GM23338 (cell line): ENCODE results near the gene CYB5A. TPM values are rescaled to one million over a fixed set of nuclear protein-coding genes. Genes with fewer than 3 reads are reported as not detected.

ENCODE experiments used
- ATAC-seq: fragments of 200-7000 bp; cut with Tn5 transposase; 3 replicates; pipeline ENCODE4 v1.9.1; 2020
- DNase-seq: peaks from one replicate; pipeline ENCODE4 v3.0.0-alpha.2; 2015; ENCODE audit warnings: low spot score
- H2AFZ ChIP-seq: fragments of 200-600 bp; sonication (generic); 2 replicates; pipeline ENCODE4 v1.8.0; 2016; ENCODE audit warnings: antibody characterized with exemption, mild to moderate bottlenecking, moderate library complexity
- H3F3A ChIP-seq: fragments of 200-600 bp; sonication (generic); replicated peaks from 2 replicates; pipeline ENCODE4 v1.8.0; 2017; ENCODE audit warnings: antibody characterized with exemption, mixed run types, low read depth
- H3K27ac ChIP-seq: fragments of 200-600 bp; sonication (generic); 2 replicates; pipeline ENCODE4 v1.6.1; 2016; ENCODE audit warnings: low read depth
- H3K27me3 ChIP-seq: fragments of 200-600 bp; sonication (generic); 2 replicates; pipeline ENCODE4 v1.8.0; 2016; ENCODE audit warnings: mild to moderate bottlenecking, mixed run types, moderate library complexity; ENCODE audit not compliant: insufficient read depth
- H3K36me3 ChIP-seq: fragments of 200-600 bp; sonication (generic); 2 replicates; pipeline ENCODE4 v1.8.0; 2016; ENCODE audit warnings: mild to moderate bottlenecking; ENCODE audit not compliant: insufficient read depth
- H3K4me1 ChIP-seq: fragments of 200-600 bp; sonication (generic); 2 replicates; pipeline ENCODE4 v1.8.0; 2016; ENCODE audit warnings: mild to moderate bottlenecking, moderate library complexity; ENCODE audit not compliant: insufficient read depth
- H3K4me2 ChIP-seq: fragments of 200-600 bp; sonication (generic); 2 replicates; pipeline ENCODE4 v1.7.1; 2017; ENCODE audit warnings: mixed run types
- H3K4me3 ChIP-seq: fragments of 200-600 bp; sonication (generic); 2 replicates; pipeline ENCODE4 v1.6.1; 2016; ENCODE audit warnings: mixed run types
- H3K79me2 ChIP-seq: fragments of 200-600 bp; sonication (generic); replicated peaks from 2 replicates; pipeline ENCODE4 v1.8.0; 2017; ENCODE audit warnings: mild to moderate bottlenecking; ENCODE audit not compliant: insufficient read depth
- H3K9me2 ChIP-seq: fragments of 200-600 bp; sonication (generic); 2 replicates; pipeline ENCODE4 v1.8.0; 2017; ENCODE audit not compliant: insufficient read depth
- H4K20me1 ChIP-seq: fragments of 200-600 bp; sonication (generic); replicated peaks from 2 replicates; pipeline ENCODE4 v1.8.0; 2017; ENCODE audit warnings: mild to moderate bottlenecking; ENCODE audit not compliant: insufficient read depth
- H3K27ac Mint-ChIP-seq: 2 replicates; pipeline ENCODE4 v1.8.0; 2020; ENCODE audit warnings: inconsistent platforms, mild to moderate bottlenecking, moderate library complexity, mixed read lengths
- H3K27me3 Mint-ChIP-seq: 3 replicates; pipeline ENCODE4 v1.8.0; 2022; ENCODE audit warnings: low read depth, mild to moderate bottlenecking, moderate library complexity, mixed read lengths, inconsistent platforms; ENCODE audit not compliant: insufficient read depth, poor library complexity
- H3K36me3 Mint-ChIP-seq: 3 replicates; pipeline ENCODE4 v1.8.0; 2021; ENCODE audit warnings: low read depth, mild to moderate bottlenecking, inconsistent platforms, moderate library complexity, mixed read lengths
- H3K4me1 Mint-ChIP-seq: 3 replicates; pipeline ENCODE4 v1.8.0; 2020; ENCODE audit warnings: mild to moderate bottlenecking, inconsistent platforms, mixed read lengths
- H3K4me3 Mint-ChIP-seq: 3 replicates; pipeline ENCODE4 v1.8.0; 2021; ENCODE audit warnings: moderate library complexity, mild to moderate bottlenecking, inconsistent platforms, mixed read lengths
- H3K9me3 Mint-ChIP-seq: 3 replicates; pipeline ENCODE4 v1.8.0; 2020; ENCODE audit warnings: moderate library complexity, mild to moderate bottlenecking, inconsistent platforms, mixed read lengths
- CREB1 ChIP-seq: fragments of 250-450 bp; sonication (Bioruptor Pico); IDR thresholded peaks from 2 replicates; pipeline ENCODE4 v1.5.0; 2020; ENCODE audit warnings: low read depth, mild to moderate bottlenecking, moderate library complexity
- CTCF ChIP-seq, 2 experiments: fragments of 200-600 bp in 1 of 2; sonication (generic) in 1 of 2; conservative IDR thresholded peaks; 2 replicates each; pipeline versions ENCODE4 v1.5.1 to v1.6.1; 2016 to 2017; ENCODE audit warnings: antibody characterized with exemption in 2 of 2, low read depth in 2 of 2, mild to moderate bottlenecking in 2 of 2, moderate library complexity in 1 of 2
- EZH2 ChIP-seq: fragments of 200-600 bp; sonication (generic); IDR thresholded peaks from one replicate; pipeline ENCODE4 v1.8.0; 2017; ENCODE audit warnings: antibody characterized with exemption, mild to moderate bottlenecking, low read depth; ENCODE audit not compliant: unreplicated experiment
- EZH2phosphoT487 ChIP-seq: fragments of 200-600 bp; sonication (generic); IDR thresholded peaks from one replicate; pipeline ENCODE4 v1.8.1; 2018; ENCODE audit warnings: antibody characterized with exemption; ENCODE audit not compliant: unreplicated experiment
- JUNB ChIP-seq: IDR thresholded peaks from one replicate; pipeline ENCODE4 v1.6.1; 2016; ENCODE audit warnings: antibody characterized with exemption; ENCODE audit not compliant: unreplicated experiment
- NANOG ChIP-seq: IDR thresholded peaks from 2 replicates; pipeline ENCODE4 v1.6.1; 2016; ENCODE audit warnings: antibody characterized with exemption, borderline replicate concordance
- POLR2AphosphoS5 ChIP-seq: IDR thresholded peaks from 2 replicates; pipeline ENCODE4 v1.6.1; 2016; ENCODE audit warnings: antibody characterized with exemption, low read depth
- STAT1 ChIP-seq: IDR thresholded peaks from one replicate; pipeline ENCODE4 v1.6.1; 2016; ENCODE audit warnings: antibody characterized with exemption; ENCODE audit not compliant: unreplicated experiment
- ZNF114 ChIP-seq: fragments of 250-450 bp; sonication (Bioruptor Pico); IDR thresholded peaks from 2 replicates; pipeline ENCODE4 v1.5.0; 2020; ENCODE audit warnings: mild to moderate bottlenecking, moderate library complexity
- ZNF331 ChIP-seq: fragments of 250-450 bp; sonication (Bioruptor Pico); IDR thresholded peaks from 2 replicates; pipeline ENCODE4 v1.5.0; 2020; ENCODE audit warnings: low read depth, mild to moderate bottlenecking, moderate library complexity
- polyA plus RNA-seq: library from polyadenylated mRNA; unstranded; fragments of >200 nt; fragmentation: Nextera tagmentation; extraction: Ambion mirVana; gene quantifications from 2 replicates; pipeline ENCODE4 v1.2.1, GENCODE V29; 2016
- total RNA-seq: library from RNA; depleted of rRNA; stranded (reverse); fragments of >200 nt; shearing (Covaris generic); gene quantifications from 2 replicates; pipeline ENCODE4 v1.2.3, GENCODE V29; 2014
- TF ChIP-seq, protein P1 (sequence below): IDR thresholded peaks from one replicate; pipeline ENCODE4 v1.6.1; 2018; ENCODE audit warnings: antibody characterized with exemption; ENCODE audit not compliant: unreplicated experiment
- TF ChIP-seq, protein P2 (sequence below): IDR thresholded peaks from 2 replicates; pipeline ENCODE4 v1.6.1; 2016; ENCODE audit warnings: antibody characterized with exemption
- TF ChIP-seq, protein P3 (sequence below): fragments of 250-450 bp; sonication (Bioruptor Pico); IDR thresholded peaks from 2 replicates; pipeline ENCODE4 v1.5.0; 2020; ENCODE audit warnings: mild to moderate bottlenecking, moderate library complexity

The CYB5A gene
- total and polyA plus RNA-seq, 2 experiments from 2014 or later, result 136 to 283 TPM

GRCh38 chr18:74257083-74257482 lies 34.7 kb downstream of the CYB5A start:
- TF ChIP-seq ZNF114 (CRISPR knock-in tag) (no peak), CREB1 (CRISPR knock-in tag) (no peak), POLR2AphosphoS5 (no peak), NANOG (no peak), JUNB (no peak), STAT1 (no peak), ZNF331 (no peak), CTCF (conservative IDR thresholded peaks at IDR 0.05; ENCODE audit: low read depth in 2 of 2) (no peak), EZH2phosphoT487 (no peak), EZH2 (no peak)
- TF ChIP-seq, protein P1, sequence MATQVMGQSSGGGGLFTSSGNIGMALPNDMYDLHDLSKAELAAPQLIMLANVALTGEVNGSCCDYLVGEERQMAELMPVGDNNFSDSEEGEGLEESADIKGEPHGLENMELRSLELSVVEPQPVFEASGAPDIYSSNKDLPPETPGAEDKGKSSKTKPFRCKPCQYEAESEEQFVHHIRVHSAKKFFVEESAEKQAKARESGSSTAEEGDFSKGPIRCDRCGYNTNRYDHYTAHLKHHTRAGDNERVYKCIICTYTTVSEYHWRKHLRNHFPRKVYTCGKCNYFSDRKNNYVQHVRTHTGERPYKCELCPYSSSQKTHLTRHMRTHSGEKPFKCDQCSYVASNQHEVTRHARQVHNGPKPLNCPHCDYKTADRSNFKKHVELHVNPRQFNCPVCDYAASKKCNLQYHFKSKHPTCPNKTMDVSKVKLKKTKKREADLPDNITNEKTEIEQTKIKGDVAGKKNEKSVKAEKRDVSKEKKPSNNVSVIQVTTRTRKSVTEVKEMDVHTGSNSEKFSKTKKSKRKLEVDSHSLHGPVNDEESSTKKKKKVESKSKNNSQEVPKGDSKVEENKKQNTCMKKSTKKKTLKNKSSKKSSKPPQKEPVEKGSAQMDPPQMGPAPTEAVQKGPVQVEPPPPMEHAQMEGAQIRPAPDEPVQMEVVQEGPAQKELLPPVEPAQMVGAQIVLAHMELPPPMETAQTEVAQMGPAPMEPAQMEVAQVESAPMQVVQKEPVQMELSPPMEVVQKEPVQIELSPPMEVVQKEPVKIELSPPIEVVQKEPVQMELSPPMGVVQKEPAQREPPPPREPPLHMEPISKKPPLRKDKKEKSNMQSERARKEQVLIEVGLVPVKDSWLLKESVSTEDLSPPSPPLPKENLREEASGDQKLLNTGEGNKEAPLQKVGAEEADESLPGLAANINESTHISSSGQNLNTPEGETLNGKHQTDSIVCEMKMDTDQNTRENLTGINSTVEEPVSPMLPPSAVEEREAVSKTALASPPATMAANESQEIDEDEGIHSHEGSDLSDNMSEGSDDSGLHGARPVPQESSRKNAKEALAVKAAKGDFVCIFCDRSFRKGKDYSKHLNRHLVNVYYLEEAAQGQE, result no peak
- TF ChIP-seq, protein P2, sequence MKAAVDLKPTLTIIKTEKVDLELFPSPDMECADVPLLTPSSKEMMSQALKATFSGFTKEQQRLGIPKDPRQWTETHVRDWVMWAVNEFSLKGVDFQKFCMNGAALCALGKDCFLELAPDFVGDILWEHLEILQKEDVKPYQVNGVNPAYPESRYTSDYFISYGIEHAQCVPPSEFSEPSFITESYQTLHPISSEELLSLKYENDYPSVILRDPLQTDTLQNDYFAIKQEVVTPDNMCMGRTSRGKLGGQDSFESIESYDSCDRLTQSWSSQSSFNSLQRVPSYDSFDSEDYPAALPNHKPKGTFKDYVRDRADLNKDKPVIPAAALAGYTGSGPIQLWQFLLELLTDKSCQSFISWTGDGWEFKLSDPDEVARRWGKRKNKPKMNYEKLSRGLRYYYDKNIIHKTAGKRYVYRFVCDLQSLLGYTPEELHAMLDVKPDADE, result no peak
- TF ChIP-seq, protein P3, sequence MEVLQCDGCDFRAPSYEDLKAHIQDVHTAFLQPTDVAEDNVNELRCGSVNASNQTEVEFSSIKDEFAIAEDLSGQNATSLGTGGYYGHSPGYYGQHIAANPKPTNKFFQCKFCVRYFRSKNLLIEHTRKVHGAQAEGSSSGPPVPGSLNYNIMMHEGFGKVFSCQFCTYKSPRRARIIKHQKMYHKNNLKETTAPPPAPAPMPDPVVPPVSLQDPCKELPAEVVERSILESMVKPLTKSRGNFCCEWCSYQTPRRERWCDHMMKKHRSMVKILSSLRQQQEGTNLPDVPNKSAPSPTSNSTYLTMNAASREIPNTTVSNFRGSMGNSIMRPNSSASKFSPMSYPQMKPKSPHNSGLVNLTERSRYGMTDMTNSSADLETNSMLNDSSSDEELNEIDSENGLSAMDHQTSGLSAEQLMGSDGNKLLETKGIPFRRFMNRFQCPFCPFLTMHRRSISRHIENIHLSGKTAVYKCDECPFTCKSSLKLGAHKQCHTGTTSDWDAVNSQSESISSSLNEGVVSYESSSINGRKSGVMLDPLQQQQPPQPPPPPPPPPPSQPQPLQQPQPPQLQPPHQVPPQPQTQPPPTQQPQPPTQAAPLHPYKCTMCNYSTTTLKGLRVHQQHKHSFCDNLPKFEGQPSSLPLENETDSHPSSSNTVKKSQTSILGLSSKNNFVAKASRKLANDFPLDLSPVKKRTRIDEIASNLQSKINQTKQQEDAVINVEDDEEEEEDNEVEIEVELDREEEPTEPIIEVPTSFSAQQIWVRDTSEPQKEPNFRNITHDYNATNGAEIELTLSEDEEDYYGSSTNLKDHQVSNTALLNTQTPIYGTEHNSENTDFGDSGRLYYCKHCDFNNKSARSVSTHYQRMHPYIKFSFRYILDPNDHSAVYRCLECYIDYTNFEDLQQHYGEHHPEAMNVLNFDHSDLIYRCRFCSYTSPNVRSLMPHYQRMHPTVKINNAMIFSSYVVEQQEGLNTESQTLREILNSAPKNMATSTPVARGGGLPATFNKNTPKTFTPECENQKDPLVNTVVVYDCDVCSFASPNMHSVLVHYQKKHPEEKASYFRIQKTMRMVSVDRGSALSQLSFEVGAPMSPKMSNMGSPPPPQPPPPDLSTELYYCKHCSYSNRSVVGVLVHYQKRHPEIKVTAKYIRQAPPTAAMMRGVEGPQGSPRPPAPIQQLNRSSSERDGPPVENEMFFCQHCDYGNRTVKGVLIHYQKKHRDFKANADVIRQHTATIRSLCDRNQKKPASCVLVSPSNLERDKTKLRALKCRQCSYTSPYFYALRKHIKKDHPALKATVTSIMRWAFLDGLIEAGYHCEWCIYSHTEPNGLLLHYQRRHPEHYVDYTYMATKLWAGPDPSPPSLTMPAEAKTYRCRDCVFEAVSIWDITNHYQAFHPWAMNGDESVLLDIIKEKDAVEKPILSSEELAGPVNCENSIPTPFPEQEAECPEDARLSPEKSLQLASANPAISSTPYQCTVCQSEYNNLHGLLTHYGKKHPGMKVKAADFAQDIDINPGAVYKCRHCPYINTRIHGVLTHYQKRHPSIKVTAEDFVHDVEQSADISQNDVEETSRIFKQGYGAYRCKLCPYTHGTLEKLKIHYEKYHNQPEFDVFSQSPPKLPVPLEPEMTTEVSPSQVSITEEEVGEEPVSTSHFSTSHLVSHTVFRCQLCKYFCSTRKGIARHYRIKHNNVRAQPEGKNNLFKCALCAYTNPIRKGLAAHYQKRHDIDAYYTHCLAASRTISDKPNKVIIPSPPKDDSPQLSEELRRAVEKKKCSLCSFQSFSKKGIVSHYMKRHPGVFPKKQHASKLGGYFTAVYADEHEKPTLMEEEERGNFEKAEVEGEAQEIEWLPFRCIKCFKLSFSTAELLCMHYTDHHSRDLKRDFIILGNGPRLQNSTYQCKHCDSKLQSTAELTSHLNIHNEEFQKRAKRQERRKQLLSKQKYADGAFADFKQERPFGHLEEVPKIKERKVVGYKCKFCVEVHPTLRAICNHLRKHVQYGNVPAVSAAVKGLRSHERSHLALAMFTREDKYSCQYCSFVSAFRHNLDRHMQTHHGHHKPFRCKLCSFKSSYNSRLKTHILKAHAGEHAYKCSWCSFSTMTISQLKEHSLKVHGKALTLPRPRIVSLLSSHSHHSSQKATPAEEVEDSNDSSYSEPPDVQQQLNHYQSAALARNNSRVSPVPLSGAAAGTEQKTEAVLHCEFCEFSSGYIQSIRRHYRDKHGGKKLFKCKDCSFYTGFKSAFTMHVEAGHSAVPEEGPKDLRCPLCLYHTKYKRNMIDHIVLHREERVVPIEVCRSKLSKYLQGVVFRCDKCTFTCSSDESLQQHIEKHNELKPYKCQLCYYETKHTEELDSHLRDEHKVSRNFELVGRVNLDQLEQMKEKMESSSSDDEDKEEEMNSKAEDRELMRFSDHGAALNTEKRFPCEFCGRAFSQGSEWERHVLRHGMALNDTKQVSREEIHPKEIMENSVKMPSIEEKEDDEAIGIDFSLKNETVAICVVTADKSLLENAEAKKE, result no peak
- Mint-ChIP-seq H3K9me3 (no peaks in the 10 kb centered on the region), H3K4me1 (peaks cover 30% of the 10 kb centered on the region), H3K27ac (no peak overlapping the region), H3K36me3 (peaks cover 67% of the 10 kb centered on the region), H3K27me3 (no peaks in the 10 kb centered on the region), H3K4me3 (no peak overlapping the region)
- H3K4me1 ChIP-seq, result peaks cover 15% of the 10 kb centered on the region
- no peak overlapping the region for H3K4me2 ChIP-seq
- ATAC-seq, result peak; percentile 67
- no peaks in the 10 kb centered on the region for H3K9me2 ChIP-seq
- 0 out of 2 replicates have a peak, but pooled peaks cover 6% of the 10 kb centered on the region for H3K79me2 ChIP-seq
- H3K4me3 ChIP-seq, result no peak overlapping the region
- no peak overlapping the region for H2AFZ ChIP-seq
- no peaks in the 10 kb centered on the region for H3F3A ChIP-seq
- DNase-seq, result peak; percentile 38
- no peak overlapping the region for H3K27ac ChIP-seq
- H4K20me1 ChIP-seq, result peaks cover 13% of the 10 kb centered on the region; the same call in 1 of the 2 replicates
- H3K27me3 ChIP-seq, result no peaks in the 10 kb centered on the region
- H3K36me3 ChIP-seq, result no peaks in the 10 kb centered on the region; the same call in 1 of the 2 replicates
